ENCODE data around the gene VANGL1. TPM values are rescaled to one million over a fixed set of nuclear protein-coding genes. Genes with fewer than 3 reads are reported as not detected.
A peak's percentile ranks its signal among the peaks of the same experiment; 100 is the strongest.
"Not testable (repeated sequence)": the region's sequence is repeated elsewhere in the genome, so short reads cannot be mapped to it uniquely, and the experiment has no call there.

The VANGL1 gene
- total RNA-seq, result 11.8 TPM

- peak in 2 of 3 donors; percentile 73 to 76 for DNase-seq (ENCODE audit: low read depth in 2 of 3, low spot score in 2 of 3)
Measured at GRCh38 chr1:115641762-115642167, at the start of gene VANGL1. Gene VANGL1, plus strand, starts transcription at chr1:115641970. Its CDS starts 9,444 bp downstream, at chr1:115651414.

- no peak for DNase-seq (ENCODE audit: low read depth in 2 of 3, low spot score in 2 of 3)
Measured at GRCh38 chr1:115592264-115592663, 49.5 kb upstream of the VANGL1 start.

GRCh38 chr1:115593365-115594259, 48.2 kb upstream of the VANGL1 start:
- DNase-seq (ENCODE audit: low read depth in 2 of 3, low spot score in 2 of 3), result no peak

GRCh38 chr1:115594600-115594999, 47.2 kb upstream of the VANGL1 start:
- no peak for DNase-seq (ENCODE audit: low read depth in 2 of 3, low spot score in 2 of 3)

- peak; percentile 2 to 85 (median 65) for DNase-seq (ENCODE audit: low read depth in 2 of 3, low spot score in 2 of 3)
Measured at GRCh38 chr1:115595279-115596079, 46.3 kb upstream of the VANGL1 start.

- DNase-seq (ENCODE audit: low read depth in 2 of 3, low spot score in 2 of 3), result no peak
Measured at GRCh38 chr1:115596080-115596780, 45.5 kb upstream of the VANGL1 start.

- no peak for DNase-seq (ENCODE audit: low read depth in 2 of 3, low spot score in 2 of 3)
Measured at GRCh38 chr1:115604508-115604907, 37.3 kb upstream of the VANGL1 start.

- no peak for DNase-seq (ENCODE audit: low read depth in 2 of 3, low spot score in 2 of 3)
Measured at GRCh38 chr1:115606305-115606704, 35.5 kb upstream of the VANGL1 start.

- DNase-seq (ENCODE audit: low read depth in 2 of 3, low spot score in 2 of 3), result no peak
Measured at GRCh38 chr1:115609021-115609420, 32.7 kb upstream of the VANGL1 start.

GRCh38 chr1:115613767-115614166, 28.0 kb upstream of the VANGL1 start:
- no peak for DNase-seq (ENCODE audit: low read depth in 2 of 3, low spot score in 2 of 3)

- DNase-seq (ENCODE audit: low read depth in 2 of 3, low spot score in 2 of 3), result no peak
Measured at GRCh38 chr1:115620453-115620852, 21.3 kb upstream of the VANGL1 start.

- DNase-seq (ENCODE audit: low read depth in 2 of 3, low spot score in 2 of 3), result no peak
Measured at GRCh38 chr1:115620950-115621349, 20.8 kb upstream of the VANGL1 start.

- no peak for DNase-seq (ENCODE audit: low read depth in 2 of 3, low spot score in 2 of 3)
Measured at GRCh38 chr1:115624859-115625258, 16.9 kb upstream of the VANGL1 start.

- DNase-seq (ENCODE audit: low read depth in 2 of 3, low spot score in 2 of 3), result no peak
Measured at GRCh38 chr1:115630342-115630741, 11.4 kb upstream of the VANGL1 start.

- DNase-seq (ENCODE audit: low read depth in 2 of 3, low spot score in 2 of 3), result no peak
Measured at GRCh38 chr1:115632251-115633026, 9.3 kb upstream of the VANGL1 start.

GRCh38 chr1:115633606-115634005, 8.2 kb upstream of the VANGL1 start:
- DNase-seq (ENCODE audit: low read depth in 2 of 3, low spot score in 2 of 3), result not testable (repeated sequence)

- DNase-seq (ENCODE audit: low read depth in 2 of 3, low spot score in 2 of 3), result not testable (repeated sequence)
Measured at GRCh38 chr1:115637247-115637646, 4.5 kb upstream of the VANGL1 start.

- no peak for DNase-seq (ENCODE audit: low read depth in 2 of 3, low spot score in 2 of 3)
Measured at GRCh38 chr1:115640384-115640783, 1.4 kb upstream of the VANGL1 start.

- DNase-seq (ENCODE audit: low read depth in 2 of 3, low spot score in 2 of 3), result peak in 2 of 3 donors; percentile 56 to 64
Measured at GRCh38 chr1:115642168-115643072, 650 bp downstream of the VANGL1 start.
